GM23338 (cell line): ENCODE results near the gene ECM2.
"Not testable (repeated sequence)": the region's sequence is repeated elsewhere in the genome, so short reads cannot be mapped to it uniquely, and the experiment has no call there.

Experiments
- CREB1 ChIP-seq: fragments of 250-450 bp; sonication (Bioruptor Pico); IDR thresholded peaks from 2 replicates; pipeline ENCODE4 v1.5.0; 2020; ENCODE audit warnings: low read depth, mild to moderate bottlenecking, moderate library complexity
- EZH2 ChIP-seq: fragments of 200-600 bp; sonication (generic); IDR thresholded peaks from one replicate; pipeline ENCODE4 v1.8.0; 2017; ENCODE audit warnings: antibody characterized with exemption, mild to moderate bottlenecking, low read depth; ENCODE audit not compliant: unreplicated experiment
- EZH2phosphoT487 ChIP-seq: fragments of 200-600 bp; sonication (generic); IDR thresholded peaks from one replicate; pipeline ENCODE4 v1.8.1; 2018; ENCODE audit warnings: antibody characterized with exemption; ENCODE audit not compliant: unreplicated experiment
- JUNB ChIP-seq: IDR thresholded peaks from one replicate; pipeline ENCODE4 v1.6.1; 2016; ENCODE audit warnings: antibody characterized with exemption; ENCODE audit not compliant: unreplicated experiment
- POLR2AphosphoS5 ChIP-seq: IDR thresholded peaks from 2 replicates; pipeline ENCODE4 v1.6.1; 2016; ENCODE audit warnings: antibody characterized with exemption, low read depth
- TF ChIP-seq, protein P1 (sequence below), 2 experiments: fragments of 200-600 bp in 1 of 2; sonication (generic) in 1 of 2; conservative IDR thresholded peaks; 2 replicates each; pipeline versions ENCODE4 v1.5.1 to v1.6.1; 2016 to 2017; ENCODE audit warnings: antibody characterized with exemption in 2 of 2, low read depth in 2 of 2, mild to moderate bottlenecking in 2 of 2, moderate library complexity in 1 of 2
- TF ChIP-seq, protein P2 (sequence below): IDR thresholded peaks from 2 replicates; pipeline ENCODE4 v1.6.1; 2016; ENCODE audit warnings: antibody characterized with exemption

DNA sequence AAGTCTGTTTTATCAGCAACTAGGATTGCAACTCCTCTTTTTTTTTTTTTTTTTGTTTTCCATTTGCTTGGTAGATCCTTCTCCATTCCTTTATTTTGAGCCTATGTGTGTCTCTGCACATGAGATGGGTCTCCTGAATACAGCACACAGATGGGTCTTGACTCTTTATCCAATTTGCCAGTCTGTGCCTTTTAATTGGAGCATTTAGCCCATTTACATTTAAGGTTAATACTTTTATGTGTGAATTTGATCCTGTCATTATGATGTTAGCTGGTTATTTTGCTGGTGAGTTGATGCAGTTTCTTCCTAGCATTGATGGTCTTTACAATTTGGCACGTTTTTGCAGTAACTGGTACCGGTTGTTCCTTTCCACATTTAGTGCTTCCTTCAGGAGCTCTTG is 36.1 kb upstream of the ECM2 start:
- TF ChIP-seq, protein P1, sequence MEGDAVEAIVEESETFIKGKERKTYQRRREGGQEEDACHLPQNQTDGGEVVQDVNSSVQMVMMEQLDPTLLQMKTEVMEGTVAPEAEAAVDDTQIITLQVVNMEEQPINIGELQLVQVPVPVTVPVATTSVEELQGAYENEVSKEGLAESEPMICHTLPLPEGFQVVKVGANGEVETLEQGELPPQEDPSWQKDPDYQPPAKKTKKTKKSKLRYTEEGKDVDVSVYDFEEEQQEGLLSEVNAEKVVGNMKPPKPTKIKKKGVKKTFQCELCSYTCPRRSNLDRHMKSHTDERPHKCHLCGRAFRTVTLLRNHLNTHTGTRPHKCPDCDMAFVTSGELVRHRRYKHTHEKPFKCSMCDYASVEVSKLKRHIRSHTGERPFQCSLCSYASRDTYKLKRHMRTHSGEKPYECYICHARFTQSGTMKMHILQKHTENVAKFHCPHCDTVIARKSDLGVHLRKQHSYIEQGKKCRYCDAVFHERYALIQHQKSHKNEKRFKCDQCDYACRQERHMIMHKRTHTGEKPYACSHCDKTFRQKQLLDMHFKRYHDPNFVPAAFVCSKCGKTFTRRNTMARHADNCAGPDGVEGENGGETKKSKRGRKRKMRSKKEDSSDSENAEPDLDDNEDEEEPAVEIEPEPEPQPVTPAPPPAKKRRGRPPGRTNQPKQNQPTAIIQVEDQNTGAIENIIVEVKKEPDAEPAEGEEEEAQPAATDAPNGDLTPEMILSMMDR (conservative IDR thresholded peaks at IDR 0.05; ENCODE audit: low read depth in 2 of 2): not testable (repeated sequence)
- TF ChIP-seq, protein P2, sequence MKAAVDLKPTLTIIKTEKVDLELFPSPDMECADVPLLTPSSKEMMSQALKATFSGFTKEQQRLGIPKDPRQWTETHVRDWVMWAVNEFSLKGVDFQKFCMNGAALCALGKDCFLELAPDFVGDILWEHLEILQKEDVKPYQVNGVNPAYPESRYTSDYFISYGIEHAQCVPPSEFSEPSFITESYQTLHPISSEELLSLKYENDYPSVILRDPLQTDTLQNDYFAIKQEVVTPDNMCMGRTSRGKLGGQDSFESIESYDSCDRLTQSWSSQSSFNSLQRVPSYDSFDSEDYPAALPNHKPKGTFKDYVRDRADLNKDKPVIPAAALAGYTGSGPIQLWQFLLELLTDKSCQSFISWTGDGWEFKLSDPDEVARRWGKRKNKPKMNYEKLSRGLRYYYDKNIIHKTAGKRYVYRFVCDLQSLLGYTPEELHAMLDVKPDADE: not testable (repeated sequence)
- TF ChIP-seq EZH2; POLR2AphosphoS5; EZH2phosphoT487; JUNB; CREB1 (CRISPR knock-in tag): not testable (repeated sequence)
